DLD1 (cell line): ENCODE results near the gene STK39.
"Not testable (repeated sequence)": the region's sequence is repeated elsewhere in the genome, so short reads cannot be mapped to it uniquely, and the experiment has no call there.

ENCODE experiments used
- in situ Hi-C: cut with HindIII; loops from 2 replicates; pipeline ENCODE4 v1.10.0; 2017; ENCODE audit warnings: low sequenced_read_pairs

The STK39 gene

DNA sequence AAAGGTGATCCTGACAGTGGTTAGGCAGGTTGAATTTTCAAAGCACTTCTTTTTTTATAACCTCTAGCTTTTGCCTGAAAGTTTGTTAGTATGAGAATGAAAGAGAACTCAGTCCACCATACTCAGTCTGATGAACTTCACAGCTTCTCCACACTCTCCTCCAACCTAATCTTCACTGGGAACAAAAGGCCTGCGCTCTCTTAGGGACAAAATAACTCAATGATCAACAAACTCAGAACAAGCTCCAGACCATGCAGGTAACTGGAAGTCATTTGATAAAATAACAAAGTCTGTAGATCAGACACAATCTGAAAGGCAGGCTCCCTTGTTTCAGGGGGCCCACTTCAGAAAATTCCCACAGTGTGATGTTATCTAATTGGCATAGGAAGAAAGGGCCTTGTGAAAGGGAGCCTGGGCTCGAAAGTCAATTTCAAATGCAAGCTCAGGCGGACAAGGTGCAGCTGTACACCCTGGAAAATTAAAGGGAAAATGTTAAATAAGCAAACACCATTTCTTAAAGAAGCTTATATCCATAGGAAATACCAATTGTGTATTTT lies 142.2 kb downstream of the STK39 start:
- in situ Hi-C loops = no loop called here

DNA sequence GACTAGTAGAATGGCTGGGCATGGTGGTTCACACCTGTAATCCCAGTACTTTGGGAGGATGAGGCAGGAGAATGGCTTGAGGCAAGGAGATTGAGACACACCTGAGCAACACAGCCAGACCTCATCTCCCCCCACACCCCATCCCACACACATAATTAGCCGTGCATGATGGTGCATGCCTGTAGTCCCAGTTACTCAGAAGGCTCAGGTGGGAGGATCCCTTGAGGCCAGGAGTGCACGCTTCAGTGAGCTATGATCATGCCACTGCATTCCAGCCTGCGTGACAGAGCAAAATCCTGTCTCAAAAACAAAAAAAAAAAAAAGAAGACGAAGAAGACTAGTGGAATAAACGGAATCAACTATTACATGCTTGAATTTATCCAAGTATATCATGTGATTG lies 150.0 kb downstream of the STK39 start:
- in situ Hi-C loops = no loop called here

DNA sequence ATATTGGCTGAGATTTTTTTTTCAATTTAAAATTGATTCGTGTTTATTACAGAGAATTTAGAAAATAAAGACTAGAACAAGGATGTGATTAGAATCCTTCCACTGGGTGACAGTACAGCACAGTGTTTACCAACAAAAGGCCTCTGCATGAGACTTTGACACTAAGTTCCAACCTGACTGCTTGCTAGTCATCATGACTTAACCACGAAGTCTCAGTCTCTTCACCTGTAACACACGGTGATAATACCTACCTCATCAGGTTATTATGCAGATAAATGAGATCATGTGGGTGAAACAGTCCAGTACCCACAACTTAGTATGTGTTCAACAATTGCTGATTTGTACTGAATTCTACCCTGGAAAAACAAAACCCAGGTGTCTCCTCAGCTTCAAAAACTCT lies 151.2 kb downstream of the STK39 start:
- in situ Hi-C loops = no loop called here

DNA sequence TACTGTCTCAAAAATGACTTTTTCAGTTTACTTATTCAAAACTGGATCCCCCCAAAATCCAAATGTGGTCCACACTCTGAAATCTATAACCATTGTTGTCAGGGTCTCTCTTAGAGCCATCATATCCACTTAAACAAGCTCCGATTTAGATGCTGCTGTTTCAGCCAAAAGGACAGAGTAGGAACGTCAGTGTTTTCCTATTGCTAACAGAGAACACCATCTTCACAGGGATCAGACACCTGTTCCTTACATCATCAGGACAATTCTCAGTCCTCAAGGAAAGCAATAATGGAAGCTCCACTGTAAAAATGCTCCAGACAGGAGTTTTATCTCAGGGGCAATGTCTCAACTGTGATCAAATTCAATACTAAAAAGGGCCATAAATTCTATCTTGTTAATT lies 155.4 kb downstream of the STK39 start:
- in situ Hi-C loops = no loop called here

DNA sequence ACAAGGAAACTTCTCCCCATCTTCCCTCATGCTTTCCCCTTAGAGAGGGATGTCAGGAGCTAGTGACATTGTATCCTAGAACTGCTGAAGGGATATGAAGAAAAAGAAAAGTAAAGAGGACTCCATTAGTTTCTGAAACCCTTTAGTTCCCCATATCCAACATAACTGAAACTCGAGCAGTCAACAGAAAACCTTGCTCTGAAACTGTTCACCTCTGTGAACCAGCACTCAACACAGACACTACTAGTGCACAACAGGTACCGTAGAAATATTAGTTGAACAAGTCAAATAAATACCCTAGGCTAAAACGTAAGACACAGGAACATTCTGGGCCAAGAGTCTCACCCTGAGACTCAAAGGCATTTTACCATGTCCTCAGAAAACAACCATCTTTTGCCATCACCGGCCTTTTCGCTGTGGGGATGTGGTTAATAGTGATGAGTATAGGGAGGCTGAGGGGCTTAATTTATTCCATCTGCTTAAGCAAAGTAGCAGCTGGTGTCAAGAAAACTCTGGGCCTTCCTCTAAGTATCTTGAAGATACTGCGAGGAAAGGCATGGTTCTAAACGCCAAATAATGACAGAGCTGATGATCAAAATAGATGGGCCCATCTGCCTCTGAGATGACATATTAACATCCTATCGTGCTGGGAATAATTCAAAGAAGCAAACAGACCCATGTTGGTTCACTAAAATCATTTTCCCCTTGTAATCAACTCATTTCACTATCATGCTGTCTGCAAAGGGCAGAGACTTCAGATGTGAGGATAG lies 156.8 kb downstream of the STK39 start:
- in situ Hi-C loops = no loop called here

DNA sequence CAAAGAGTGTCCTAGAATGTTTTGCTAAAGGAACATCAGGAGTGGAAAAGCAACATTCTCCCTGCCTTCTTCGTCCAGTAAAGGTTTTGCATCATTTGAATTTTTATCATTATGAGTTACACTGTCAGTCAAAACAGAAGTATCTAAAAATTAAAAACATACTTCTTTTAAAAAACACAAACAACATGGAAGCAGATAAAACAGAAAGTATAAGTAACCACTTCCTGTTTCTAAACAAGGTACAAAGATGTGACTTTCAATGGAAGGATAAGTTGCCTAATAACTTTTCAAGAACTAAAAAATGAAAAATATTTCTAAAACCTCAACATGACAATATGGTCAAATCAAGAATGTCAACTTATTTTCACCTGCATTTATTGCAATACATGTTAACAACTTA lies 158.2 kb downstream of the STK39 start:
- in situ Hi-C loops = no loop called here

DNA sequence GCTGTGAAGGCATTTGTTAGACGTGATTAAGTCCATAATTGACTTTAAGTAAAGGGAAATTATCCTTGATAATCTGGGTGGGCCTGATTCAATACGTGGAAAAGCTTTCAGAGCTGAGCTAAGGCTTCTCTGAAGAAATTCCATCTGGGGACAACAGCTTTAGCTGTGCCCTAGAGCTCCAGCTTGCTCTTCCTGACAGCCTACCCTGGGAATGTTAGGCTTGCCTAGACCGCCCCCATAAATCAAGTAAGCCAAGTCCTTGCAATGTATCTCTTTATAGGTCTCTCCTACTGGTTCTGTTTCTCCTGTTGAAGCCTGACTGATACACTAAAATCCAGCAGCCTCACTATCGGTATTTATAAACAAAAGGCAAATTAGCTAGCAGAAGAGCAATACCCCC lies 160.0 kb downstream of the STK39 start:
- in situ Hi-C loops = no loop called here

DNA sequence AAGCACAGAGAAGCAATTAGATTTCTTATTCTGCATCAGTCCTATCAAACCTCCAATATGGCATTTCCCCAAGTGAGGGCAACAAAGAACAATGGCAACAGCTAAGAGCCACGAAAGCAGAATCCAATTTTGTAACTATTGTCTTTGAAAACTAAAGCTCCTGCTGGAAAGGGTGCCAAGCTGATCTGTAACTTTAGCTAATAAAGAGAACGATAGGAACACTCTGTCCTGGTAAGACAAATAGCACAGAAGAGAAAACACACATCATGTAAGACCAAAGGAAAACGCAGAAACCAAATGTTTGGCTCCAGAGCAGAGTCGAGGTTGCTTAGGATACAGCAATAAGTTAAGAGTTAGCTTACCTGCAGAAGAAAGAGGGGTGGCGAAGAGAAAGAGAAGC lies 160.5 kb downstream of the STK39 start:
- in situ Hi-C loops = no loop called here

DNA sequence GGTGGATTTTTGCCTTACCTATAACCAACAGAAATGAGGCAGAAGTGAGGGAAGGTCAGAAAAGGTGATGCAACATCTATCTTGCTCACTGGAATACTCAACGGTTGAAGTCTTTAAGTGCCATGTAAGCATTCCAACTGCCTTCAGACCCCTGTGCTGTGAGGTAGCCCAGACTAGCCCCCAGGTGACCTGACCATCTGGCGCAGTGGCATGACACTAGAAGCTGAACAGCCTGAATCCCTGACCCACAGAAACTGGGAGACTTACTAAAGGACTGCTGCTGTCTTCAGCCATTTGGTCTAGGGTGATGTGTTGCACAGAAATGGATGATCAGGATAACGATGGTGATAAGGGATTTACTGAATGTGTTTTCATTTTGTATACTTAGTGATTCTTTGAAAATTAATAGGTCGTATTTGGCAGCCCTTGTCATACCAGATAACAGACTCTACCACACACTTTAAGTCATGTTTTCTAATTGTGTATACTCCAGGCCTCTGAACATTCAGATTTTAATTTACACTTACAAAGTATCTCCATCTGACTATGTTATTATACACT lies 161.5 kb downstream of the STK39 start:
- in situ Hi-C loops = no loop called here

DNA sequence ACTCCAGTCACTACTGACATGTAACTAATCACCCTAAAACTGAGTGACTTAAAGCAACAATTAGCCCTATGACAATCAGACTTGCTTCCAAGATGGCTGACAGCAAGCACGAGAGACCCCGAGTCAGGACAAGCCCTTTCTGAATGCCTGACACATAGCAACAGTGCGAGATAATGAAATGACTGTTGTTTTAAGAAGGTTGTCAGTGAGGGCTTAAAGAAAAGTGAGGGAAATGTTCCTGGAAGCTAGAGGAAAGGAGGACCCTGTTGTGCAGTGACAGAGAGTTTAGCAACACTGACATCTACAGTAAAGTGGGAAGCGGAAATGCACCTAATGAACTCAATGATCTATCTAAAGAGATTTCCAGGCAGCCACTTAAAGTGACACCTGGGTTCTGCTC lies 163.1 kb downstream of the STK39 start:
- in situ Hi-C loops = no loop called here

DNA sequence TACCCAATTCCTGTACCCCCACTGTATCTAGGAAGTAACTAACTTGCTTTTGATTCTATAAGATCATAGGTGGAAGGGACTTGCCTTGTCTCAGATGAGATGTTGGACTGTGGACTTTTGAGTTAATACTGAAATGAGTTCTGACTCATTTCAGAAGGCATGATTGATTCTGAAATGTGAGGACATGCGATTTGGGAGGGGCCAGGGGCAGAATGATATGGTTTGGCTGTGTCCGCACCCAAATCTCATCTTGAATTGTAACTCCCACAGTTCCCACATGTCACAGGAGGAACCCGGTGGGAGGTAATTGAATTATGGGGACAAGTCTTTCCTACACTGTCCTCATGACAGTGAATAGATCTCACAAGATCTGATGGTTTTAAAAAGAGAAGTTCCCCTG lies 165.9 kb downstream of the STK39 start:
- in situ Hi-C loops = not testable (repeated sequence)

DNA sequence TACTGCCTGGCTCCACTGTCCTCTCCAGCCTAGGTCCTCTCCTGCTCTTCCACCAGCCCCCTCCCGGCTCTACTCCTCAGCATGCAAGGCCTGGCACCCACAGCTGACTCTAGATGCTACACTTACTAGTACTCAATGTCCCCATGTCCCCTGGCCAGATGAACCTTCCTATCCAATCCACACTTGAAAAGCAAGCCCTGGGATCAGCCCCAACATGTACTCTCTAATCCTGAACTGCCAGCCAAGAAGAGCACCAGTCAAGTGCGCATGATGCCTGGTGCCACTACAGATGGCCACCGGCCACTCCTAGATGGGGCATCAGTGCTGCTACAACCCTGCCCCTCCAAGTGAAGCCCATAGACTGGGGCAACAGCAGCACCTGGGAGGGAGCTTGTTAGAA lies 168.2 kb downstream of the STK39 start:
- in situ Hi-C loops = no loop called here

DNA sequence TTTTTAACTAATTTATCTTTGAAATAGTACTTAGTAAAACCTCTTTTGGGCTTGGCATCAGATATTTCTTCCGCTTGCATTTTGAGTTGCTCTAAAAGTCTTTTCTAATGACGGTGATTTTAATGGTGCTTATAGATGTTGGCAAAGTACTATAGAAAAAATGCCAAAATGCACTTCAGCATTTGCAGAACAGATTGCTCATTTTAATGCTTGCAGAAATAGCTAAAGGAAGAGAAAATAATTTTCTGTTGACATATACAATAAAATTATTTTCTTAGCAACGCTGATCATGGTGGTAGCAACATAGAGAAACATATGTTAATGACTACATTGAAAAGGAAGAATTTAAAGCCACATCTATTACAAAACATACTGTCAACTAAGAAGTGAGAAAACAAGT lies 170.7 kb downstream of the STK39 start:
- in situ Hi-C loops = no loop called here

DNA sequence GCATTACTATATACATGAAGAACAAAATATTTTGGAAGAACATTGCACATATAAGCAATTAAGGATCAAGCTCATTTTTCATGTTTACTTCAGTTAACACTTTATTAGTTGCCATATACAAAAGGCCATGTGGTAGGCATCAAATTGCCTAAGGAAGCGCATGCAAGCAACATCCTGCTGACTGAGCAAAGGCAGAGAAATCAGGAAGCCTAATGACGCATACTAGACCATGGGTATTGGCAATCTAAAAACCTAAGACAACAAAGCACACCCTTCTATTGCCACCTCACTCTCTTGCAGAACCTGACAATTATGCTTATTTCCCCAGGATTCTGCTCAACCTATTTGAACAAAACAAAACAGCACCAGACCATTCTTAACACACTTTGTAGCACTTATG lies 171.9 kb downstream of the STK39 start:
- in situ Hi-C loops = no loop called here

DNA sequence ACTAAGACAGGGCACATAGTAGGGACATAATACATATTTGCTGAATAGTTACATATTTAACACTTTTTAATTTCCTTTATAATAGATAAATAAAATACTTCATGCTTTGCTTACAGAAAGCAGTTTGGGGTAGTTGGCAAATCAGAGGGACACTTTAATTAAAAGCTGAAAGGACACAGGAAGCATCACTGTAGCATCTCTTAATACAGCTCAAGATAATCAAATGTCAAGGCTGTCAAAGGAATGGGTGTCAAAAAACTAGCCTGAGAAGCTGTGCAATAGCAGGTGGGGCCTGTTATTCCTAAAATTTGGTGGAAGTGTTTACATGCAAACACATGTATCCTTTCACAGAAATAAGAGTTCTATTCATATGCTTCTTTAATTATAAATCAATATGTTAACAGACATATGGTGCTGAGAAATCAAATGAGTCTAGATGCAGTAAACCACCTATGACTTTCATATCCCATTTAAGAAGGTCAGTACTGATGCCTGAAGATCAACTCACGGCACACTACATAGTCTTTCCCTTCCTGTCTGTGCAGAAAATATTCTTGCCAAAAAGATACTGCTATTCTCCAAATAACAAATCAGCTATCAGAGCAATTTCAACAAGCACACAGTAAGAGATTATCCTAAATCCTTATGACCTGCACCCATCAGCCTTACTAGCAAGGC lies 174.6 kb downstream of the STK39 start:
- in situ Hi-C loops = no loop called here

DNA sequence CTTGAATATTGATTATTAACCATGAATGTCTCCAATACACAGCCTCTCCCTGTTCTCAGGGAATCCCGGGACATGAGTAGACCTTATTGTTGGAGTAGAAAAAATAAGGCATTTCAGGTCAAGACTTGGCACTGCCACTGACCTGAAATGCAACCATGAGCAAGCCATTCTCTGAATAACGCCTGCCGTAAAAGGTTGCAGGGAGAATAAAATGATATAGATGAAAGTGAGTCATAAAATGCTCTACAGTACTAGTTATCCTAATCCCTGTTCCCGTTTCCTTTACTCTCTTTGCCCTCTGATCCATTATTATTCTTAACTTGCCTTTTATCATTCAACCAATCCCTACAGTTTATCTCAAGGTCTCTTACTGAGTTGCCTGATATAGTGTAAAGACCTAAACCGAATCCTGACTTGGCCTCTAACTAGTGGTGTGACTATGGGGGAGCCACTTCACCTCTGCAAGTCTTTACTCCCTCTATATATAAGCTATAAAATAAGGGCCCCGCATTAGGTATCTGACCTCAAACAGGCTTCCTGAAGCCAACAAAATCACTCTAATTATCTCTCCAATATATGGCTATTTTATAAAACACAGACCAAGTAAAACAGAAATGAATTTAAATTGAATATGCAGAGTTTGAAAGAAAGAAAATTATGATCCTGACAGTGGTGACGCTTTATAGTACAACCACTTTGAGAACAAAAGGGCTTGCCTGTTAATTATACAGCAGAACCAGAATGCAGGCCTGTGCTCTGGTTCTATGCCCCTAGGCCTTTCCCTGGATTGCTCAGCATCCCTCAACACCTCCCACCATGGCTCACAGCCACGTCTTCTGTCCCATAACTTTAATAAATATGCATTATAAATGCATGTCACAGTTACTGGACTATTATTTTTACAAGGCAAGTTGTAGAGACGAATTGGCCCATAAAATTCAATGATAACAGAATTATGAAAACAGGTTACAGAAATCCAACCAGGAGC lies 183.1 kb downstream of the STK39 start:
- in situ Hi-C loops = no loop called here

DNA sequence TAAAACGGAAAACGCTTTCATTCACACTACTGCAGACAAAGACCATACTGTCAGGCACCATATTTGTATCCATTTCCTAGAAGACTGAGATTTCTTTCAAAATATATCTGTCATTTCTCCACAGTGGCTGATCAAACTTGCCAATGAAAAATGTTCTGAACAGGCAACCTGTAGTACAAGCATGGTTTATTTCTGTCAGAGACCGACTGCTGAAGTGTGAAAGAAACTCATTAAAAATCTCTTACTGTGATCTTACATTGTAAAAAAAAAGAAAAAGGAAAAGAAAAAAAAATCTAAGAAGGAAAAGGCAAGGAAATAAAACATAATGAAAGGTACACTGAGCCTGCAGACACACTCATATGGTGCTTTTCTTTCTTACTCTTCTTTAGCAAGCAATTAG lies 184.5 kb downstream of the STK39 start:
- in situ Hi-C loops = no loop called here

DNA sequence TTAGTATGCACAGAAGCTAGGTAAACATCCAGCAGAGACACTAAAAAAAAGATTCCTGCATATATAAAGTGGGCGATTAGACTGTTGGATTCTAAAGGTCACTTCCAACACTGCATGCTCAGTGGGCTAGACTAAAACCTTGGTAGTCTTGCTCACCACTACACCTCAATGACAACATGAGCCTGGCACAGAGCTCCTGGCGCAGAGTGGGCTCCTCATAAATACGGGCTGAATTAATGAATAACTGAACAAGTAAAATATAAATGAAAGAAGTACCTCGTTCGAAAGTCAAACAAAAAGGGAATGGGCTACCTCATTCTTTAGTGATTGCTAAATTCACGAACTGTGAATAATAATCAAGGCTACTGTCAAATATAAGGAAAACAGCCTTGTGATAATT lies 185.3 kb downstream of the STK39 start:
- in situ Hi-C loops = no loop called here

DNA sequence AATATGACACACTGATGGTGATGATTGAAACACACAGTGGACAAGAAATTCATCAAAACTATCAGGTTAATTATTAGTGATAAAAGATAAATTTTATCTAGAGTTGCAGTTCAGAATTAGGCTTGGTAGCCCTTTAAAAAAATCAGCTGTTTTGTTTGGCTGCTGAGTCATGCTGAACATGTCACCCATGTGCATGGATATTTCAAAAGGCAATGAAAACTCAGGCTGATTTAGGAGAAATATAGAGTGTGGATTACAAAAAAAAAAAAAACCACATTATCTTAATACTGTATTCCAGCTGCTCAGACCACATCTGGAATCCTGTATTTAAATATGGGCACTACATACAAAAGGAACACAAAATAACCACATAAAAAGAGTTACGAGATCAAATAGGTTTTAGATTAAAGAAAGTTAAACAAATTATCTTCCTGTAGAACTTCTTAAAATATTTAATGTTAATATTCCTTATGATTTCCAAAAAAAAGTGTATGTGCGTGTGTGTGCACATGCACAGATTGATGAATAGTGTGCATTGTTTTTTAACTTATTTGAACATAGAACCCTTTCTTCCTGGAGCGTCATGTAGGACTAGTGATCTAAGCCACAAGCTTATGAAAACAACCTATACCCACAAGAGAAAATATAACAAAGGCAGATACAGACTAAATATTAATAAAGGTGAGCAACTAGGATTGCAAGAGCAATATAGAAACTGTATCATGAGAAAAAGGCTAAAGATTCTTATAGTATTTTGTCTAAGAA lies 186.2 kb downstream of the STK39 start:
- in situ Hi-C loops = no loop called here

DNA sequence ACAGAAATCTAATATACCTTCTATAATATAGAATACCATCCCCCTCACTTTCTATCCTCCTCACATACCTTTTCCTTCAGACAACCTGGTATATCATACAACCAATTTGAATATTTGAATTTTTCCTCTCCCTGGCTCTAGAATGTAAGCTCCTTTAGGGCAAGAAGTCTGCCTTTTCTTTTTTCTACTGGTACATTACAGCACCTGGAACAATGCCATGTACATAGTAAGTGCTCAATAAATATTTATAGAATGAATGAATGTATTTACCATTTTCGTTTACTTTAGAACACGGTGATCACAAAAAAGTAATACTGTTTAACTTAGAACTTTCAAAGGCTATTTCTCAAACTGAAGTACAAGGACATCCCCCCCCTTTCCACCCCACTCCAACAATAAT lies 187.6 kb downstream of the STK39 start:
- in situ Hi-C loops = no loop called here
